Stimulated activated CD4-positive, alpha-beta T cell treated with anti-CD3 and anti-CD28 coated beads, Interleukin-1b, Interleukin-23, amount 100 ng/mL, for 1 hour (primary cell): ENCODE results near the gene PXDC1.
"Not testable (repeated sequence)": the region's sequence is repeated elsewhere in the genome, so short reads cannot be mapped to it uniquely, and the experiment has no call there.

Experiments used
- DNase-seq, 2 donors: peaks; one replicate each; pipeline ENCODE4 v3.0.0-alpha.2; 2020; ENCODE audit warnings: low read depth in 2 of 2

Gene PXDC1

DNA sequence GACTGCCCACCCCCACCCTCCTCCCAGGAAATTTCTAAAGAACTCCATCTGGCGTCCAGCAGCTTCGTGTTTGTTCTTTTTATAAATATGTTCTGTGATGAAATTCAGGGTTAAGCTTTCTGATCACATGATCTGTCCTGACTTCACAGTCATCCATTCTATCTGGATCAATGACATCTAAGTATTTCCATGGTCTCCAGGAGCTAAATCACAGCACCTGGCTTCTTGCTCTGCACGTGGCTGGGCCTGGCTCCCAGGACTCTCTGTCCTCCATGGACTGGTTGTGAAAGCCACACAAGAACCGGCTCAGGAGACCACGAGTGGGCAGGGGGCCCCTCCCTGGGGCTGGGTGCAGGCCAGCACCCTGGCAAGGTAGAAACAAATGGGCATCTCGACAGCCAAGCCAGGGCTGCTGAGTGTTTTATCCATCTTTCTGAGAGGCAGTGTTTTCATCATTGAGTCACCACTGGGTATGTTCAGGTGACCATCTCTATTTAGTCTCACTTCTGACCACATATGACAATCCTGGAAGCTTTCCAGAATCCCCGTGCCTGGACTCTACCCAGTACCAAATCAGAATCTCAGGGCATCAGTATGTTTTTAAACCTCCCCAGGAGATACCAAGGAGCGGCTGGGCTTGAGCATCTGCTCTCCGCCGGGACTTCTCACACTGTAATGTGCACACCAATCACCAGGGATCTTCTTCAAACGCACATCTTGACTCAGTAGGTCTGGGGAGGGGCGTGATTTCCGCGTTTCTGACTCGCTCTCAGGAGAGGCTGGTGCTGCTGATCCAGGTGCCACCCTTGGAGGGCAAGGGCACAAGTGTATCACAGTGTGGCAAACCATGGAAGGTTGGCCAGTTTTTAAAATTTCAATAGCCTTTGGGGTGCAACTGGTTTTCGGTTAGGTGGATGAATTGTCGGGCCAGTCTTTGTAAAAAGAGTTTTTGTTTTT lies 31.6 kb upstream of the PXDC1 start:
- no peak for DNase-seq

DNA sequence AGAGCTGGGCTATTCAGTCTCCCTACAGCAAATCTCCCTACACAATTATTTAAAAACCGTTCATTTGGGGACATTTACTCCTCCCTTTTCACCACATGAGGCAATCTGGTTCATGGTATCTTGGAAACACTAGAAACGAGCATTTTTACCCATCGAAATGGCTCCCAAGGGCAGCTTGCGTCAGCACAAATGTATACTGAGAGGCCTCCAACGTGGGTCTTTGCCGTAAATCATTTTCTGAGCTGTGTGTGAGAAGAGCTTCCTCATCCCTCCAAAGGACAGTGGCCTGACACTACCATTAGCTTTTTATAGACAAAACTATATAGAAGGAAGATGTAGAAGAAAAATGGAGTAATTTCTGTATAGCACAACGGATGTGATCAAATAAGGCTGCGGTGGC lies 30.0 kb upstream of the PXDC1 start:
- DNase-seq = no peak

DNA sequence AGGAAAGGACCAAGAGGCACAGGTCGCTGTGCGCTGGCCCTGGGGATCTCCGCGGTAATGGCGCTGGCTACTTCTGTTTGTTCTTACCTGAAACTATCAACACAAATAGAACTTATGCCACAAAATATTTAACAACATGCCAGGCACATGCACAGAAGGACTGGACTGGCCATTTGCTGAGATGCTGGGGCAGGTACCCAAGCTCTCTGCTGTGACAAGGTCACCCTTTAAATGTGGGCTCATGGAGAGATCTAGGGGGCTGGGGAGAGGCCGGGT lies 28.0 kb upstream of the PXDC1 start:
- DNase-seq = no peak

DNA sequence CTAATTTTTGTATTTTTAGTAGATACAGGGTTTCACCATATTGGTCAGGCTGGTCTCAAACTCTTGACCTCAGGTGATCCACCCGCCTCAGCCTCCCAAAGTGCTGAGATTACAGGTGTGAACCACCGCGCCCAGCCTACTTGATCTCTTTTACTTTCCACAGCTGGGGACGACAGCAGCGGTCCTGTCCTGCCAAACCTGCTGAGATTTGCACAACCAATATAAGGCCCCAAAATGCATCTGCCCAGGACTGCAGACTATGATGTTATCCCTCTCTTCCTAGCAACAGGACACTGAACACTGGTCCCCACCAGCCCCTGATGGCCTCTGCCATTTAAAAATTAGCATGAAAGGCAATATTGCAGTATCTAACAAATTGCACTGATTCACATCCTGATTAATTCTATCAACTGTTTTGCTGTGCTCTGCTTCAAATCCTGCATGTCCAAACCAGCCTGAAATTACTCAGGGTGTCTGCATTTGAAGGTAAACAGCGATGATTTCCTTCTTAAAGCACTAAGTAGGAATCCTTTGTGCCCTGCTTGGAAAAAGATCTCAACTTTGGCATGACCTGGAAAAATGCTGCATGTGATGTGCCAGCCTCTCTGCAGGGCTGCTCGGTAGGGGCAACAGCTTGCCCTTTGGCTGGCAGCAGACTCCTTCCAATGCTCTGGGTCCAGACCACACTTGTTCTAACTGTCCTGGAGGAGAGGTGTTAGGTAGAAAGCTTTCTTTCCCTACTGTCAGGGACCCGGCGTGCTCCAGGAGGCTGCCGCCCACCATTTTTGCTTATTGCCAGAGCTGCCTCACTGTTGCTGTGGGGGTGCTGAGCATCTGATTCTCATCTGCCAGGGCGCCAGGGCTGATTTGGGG lies 27.4 kb upstream of the PXDC1 start:
- no peak for DNase-seq

DNA sequence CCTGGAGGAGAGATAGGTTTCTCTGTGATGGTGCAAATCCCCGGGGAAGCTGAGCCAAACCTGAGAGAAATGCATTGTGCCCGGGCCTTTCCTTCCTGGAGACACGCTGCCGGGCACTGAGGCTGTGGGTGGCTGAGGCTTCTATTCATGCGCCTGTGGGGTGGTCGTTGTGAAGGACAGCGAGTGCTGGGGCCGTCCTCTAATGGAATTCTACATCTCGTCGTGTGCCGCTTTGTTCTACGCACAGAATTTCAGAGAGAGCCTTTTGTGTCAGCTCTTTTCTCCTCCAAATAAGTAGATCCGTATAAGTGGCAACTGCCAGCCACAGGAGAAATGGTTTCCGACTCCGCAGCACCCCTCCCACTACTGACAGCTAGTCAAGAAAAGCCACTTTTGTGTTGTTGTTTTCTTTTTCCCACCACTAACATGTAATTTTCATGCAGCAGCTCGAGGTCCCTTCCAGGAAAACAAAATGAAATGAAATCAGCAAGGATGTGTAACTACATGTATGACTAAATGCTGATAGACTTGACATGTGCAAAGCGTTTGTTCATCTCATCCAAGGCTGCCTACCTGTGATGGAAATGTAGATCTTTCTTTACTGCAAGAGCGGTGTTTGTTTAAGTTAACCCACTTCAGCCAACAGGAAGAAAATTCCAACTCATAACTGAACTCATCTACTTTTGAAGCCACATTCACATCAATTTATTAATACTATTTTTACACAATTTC lies 26.4 kb upstream of the PXDC1 start:
- DNase-seq = no peak

DNA sequence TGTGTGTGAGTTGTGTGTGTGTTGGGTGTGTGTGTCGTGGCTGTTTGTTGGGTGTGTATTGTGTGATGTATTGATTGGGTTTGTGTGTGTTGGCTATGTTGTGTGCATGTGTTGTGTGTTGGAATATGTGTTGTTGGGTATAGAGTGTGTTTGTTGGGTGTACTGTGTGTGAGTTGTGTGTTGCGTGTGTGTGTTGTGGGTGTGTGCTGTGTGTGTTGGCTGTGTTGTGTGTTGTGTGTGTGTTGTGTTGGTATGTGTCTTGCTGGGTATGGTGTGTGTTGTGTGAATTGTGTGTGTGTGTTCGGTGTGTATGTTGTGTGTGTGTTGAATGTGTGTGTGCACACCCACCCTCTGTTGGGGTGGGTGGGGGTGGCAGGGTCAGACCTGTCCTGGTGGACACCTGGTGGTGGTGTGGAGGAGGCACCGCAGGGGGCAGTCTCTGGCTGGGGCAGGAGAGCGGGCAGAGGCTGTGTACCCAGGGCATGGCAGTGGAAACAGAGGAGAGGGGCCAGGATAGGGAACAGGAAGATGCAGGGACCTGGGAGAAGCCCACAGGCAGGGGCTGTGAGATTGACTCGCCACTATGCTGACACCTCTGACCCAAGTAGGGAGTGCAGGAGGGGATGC lies 25.5 kb upstream of the PXDC1 start:
- DNase-seq = no peak

DNA sequence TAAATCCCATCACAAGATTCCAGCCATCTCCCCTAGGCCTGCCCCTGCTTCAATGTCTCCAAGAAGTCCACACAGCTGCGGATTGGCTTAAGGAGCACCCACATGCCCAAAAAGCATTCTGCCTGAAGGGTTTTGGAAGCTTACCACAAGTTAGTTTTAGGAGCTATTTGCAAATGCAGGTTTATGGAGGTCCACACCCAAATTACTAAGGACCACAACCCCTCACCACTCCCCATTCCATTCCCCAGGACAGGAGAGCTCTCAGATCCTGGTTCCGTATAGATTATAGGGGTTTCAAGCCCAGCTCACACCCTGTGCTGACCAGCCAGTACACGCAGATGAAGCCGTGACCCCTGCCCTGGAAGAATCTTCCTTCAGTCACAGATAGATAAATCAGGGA lies 24.3 kb upstream of the PXDC1 start:
- DNase-seq = no peak

DNA sequence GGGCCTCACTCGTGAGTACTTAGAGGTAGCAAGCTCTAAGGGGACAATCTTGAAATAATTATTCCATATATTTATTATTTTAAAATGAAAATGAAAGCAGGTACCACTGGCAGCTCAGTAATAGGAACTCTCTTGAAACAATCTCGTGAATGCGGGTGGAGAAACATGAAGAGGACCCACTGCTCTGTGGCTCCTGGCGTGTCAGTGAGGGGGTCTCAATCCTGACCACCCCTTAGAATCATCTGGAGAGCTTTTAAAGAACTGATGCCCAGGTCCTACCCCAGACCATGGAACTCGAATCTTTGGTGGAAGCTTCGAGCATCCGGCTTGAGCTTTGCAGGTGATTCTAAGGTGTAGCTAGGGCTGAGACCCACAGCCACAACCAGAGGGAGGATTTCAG lies 23.9 kb upstream of the PXDC1 start:
- no peak for DNase-seq

DNA sequence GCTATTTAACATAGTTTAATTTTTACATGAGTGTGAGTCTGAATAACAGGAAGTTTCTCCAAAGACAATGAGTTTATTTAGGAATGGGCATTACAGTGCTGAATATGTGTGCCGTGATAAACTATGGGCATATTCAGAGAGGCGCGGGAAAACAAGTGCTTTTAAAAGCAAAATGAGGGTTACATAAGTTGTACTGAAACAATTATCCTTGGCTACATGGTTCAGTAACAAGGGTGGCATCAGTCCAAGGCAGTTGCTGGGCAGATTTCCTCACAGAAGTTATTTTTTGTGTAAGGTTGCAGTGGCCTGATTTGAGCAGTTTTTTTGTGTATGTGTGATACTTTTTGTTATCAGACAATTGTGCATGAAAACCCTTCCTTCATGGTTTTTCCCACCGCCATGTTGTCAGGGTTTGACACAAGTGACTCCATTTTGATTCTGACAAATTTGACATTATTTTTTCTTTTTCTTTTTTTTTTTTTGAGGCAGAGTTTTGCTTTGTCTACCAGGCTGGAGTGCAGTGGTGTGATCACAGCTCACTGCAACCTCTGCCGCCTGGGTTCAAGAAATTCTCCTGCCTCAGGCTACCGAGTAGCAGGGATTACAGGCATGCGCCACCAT lies 22.3 kb upstream of the PXDC1 start:
- DNase-seq = no peak

DNA sequence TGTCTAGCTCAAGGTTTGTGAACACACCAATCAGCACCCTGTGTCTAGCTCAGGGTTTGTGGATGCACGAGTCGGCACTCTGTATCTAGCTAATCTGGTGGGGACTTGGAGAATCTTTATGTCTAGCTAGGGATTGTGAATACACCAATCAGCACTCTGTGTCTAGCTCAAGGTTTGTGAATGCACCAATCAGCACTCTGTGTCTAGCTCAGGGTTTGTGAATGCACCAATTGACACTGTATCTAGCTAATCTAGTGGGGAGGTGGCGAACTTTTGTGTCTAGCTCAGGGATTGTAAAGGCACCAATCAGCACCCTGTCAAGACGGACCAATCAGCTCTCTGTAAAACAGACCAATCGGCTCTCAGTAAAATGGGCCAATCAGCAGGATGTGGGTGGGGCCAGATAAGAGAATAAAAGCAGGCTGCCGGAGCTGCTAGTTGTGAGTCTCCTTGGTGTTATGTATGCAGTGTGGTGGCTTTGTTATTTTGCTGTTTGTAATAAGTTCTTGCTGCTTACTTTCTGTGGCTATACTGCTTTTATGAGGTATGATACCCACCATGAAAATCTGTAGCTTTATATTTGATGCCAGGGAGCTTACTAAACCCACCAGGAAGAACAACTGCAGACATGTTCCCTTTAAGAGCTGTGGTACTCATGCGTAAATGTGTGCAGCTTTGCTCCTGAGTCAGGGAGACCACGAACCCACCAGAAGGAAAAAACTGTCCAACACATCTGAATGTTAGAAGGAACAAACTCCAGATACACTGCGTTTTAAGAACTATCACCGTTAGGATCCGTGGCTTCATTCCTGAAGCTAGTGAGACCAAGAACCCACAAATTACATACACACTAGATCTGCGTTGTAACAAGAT lies 20.9 kb upstream of the PXDC1 start:
- not testable (repeated sequence) for DNase-seq

DNA sequence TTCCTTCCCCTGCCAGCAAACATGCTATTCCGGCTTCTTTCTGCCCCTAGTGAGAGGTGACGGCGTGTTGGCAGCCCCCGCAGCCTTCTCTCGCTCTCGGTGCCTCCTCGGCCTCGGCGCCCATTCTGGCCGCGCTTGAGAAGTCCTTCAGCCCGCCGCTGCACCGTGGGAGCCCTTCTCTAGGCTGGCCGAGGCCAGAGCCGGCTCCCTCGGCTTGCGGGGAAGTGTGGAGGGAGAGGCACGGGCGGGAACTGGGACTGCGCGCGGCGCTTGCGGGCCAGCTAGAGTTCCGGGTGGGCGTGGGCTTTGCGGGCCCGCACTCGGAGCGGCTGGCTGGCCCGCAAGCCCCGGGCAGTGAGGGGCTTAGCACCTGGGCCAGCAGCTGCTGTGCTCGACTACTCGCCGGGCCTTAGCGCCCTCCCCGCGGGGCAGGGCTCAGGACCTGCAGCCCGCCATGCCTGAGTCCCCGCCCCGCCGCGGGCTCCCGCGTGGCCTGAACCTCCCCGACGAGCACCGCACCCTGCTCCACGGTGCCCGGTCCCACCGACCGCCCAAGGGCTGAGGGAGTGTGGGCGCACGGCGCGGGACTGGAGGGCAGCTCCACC lies 20.0 kb upstream of the PXDC1 start:
- no peak for DNase-seq

DNA sequence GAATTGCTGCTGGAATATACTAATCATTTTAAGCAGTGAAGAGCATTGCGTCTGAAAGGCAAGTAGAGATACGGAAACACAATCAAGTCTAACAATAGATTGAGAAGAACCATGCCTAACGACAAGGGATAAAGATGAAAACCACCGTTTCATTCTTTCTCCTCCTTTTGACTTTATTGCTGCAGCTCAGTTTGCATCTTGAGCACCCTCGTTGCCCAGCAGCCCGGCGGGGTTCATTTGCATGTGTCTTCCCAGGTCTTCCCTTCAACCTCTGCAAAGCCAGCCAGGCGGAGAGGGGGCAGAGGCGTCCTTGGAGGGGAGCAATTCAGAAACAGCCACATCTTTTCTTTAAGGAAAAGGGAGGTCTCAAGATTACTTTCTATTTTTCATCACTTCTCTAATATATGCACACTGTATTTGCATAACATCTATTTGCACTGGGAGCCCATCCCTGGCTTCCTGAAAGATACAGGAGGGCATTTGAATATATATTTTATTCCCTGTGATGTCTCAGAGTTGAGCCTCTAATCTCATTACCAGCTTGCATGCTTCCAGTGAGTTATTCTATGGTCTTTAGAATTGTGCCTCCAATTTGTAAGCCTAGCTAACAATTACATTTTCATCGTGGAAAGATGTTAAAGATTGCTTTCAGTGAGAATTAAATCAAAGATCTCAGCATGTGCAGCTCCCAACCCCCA lies 18.7 kb upstream of the PXDC1 start:
- DNase-seq = no peak

DNA sequence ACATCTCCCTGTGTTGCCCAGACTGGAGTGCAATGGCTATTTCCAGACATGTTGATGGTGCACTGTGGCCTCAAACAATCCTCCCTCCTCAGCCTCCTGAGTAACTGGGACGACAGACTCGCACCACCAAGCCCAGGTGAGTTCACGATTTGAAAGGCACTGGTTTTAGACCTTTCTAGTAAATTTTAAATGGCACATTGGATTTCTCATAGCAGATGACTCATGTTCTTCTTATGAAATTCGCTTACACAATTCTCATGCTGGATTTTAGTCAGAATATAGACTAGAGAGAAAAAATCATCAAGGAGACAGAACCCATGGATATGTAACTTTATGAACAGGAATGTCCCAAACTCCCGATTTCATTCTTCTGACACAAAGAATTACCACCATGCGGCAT lies 18.1 kb upstream of the PXDC1 start:
- no peak for DNase-seq

DNA sequence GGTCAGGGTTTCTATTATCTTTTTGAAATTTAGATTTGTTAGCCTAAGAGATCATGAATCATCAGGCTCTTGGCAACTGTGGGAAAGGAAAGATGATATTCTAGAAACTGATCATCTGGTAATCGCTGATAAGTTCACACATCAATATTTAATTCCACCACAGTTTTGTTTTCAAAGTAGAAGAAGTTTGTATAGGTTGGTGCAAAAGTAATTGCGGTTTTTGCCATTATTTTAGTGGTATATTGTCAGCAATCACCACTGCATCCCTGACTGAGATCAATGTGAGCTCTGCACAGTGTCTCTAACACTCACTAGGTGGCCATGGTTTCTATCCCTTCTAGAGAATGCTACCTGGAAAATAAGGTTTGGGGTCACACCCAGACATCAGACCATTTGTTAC lies 17.0 kb upstream of the PXDC1 start:
- no peak for DNase-seq

DNA sequence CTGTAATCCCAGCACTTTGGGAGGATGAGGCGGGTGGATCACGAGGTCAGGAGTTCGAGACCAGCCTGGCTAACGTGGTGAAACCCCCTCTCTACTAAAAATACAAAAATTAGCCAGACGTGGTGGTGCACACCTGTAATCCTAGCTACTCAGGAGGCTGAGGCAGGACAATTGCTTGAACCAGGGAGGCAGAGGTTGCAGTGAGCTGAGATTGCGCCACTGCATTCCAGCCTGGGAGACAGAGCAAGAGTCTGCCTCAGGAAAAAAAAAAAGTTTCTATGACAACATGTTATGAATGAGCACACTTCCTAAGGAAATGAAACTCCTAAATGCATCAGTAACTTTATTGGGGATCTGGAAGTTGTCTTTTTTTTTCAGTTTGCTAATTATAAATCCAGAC lies 16.0 kb upstream of the PXDC1 start:
- DNase-seq = not testable (repeated sequence)

DNA sequence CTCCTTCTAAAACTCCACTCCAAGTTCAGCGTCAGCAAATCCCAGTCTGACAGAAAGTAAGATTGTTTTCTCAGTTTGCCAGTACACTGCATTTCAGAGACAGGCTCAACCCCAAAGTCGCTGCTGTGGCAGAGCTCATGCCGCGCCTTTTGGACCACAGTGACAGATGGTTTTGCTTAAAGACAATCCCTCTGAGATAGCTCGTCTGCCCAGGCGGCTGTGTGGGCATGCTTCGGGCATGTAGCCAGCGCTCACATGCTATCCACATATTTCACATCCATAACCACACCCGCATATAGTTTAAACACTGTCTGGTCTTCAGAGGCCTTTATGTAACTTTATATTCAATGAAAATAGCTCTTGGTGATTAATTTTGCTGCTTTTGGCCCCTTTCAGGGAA lies 14.7 kb upstream of the PXDC1 start:
- no peak for DNase-seq

DNA sequence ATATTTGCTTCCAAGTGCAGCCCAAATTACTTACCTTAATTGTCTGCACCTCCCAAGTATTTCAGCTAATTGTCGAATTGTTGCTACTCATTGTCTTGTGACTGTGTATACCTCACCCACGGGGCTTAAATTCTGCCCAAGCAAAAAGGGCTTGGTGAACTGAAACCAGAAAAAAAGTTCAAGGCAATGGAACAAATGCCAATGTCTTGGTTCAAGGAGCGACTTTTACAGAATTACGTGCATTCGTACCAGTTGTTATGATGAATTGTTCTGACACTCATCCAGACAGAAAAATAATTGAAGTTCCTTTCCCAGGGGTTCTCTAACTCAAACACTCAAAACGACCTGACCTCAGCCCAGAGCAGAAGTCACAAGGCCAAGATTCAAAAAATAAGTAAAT lies 13.9 kb upstream of the PXDC1 start:
- DNase-seq = no peak

DNA sequence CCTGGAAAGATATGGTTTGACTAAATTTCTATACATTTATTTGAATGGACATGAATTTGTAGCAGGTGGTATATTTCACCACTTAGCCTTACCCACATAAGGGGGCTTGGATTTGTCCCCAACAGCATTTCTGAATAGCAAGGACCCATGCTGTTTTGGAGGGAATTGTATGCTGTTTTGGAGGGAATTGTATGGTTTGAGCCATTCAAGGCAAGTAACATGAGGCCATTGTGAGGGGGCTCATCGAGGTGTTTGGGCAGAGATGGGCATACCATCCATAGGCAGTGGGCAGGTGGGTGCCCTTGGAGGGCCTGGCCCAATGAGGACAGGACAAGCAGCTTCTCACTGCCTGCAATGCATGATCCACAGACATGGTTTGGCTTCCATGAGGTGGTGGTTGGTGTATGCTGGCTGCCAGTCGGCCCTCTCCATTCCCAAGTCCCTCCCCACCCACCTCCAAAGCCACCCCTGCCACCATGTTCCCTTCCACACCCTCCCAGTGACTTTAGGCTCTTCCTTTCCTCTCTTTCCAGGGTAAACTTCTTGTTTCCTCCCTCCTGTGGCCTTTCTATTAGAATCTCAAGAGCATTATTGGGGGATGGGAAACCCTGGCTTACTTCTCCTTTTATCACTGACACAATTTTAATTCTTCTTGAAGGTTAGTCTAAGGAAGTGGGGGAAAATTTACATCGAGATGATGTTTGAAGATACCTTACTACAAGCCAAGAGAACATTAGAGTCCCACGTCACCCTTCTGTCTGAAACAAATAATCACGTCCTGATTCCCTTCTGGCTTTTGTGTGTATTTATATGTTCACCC lies 13.2 kb upstream of the PXDC1 start:
- DNase-seq = no peak

DNA sequence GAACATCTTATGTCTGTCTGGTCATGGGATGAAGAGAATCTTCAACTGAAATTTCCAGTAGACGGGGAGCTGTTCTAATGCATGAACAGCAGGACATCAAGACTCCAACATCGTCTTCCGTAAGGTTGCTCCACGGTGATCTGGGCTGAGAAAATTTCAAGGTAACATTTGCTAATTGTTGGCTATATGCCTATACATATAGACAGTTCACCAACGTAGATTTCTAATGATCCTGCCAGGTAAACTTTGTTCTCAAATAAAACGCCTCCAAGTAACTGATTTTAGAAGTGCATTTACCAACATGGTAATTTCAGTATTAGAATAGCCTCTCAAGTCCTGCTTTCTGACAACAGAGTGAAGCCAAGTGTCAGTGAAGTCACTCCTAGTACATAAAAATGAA lies 11.3 kb upstream of the PXDC1 start:
- no peak for DNase-seq
